AML-193 (cell line): Measurements from ENCODE around the gene CACNB4.
A peak's percentile ranks its signal among the peaks of the same experiment; 100 is the strongest.
"Not testable (repeated sequence)": the region's sequence is repeated elsewhere in the genome, so short reads cannot be mapped to it uniquely, and the experiment has no call there.

Source experiments
- DNase-seq, 2 experiments: peaks; one replicate each; lab custom pipeline; 2025; lab: John Stamatoyannopoulos, UW

The CACNB4 gene

DNA sequence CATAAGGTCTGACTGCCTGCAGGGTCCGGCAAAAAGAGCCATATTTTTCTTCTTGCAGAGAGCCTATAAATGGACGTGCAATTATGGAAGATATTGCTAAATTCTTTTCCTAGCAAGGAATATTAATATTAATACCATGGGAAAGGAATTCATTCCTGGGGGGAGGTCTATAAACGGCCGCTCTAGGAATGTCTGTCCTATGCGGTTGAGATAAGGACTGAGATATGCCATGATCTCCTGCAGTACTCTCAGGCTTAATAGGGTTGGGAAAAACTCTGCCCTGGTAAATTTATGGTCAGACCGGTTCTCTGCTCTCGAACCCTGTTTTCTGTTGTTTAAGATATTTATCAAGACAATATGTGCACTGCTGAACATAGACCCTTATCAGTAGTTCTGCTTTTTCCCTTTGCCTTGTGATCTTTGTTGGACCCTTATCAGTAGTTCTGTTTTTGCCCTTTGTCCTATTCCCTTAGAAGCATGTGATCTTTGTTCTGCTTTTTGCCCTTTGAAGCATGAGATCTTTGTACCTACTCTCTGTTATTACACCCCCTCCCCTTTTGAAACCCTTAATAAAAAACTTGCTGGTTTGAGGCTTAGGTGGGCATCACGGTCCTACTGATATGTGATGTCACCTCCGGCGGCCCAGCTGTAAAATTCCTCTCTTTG lies 156.2 kb downstream of the CACNB4 start:
- DNase-seq = not testable (repeated sequence)

DNA sequence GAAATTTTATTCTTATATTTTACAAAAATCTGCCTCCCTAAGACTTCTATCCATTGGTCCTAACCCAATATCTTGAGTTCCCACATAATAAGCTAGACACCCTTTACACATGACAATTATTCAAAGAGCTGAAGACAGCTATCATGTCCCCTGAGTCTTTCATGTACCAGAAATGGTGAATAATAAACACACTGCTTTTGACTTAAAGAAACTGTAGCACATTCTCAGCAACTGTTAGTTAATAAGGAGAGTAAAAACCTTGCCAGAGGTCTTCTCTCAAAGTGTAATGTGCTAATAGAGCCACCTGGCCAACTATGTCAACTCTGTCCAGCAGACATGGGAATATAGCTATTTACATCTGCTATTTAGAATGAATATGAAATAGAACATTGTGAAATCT lies 160.9 kb downstream of the CACNB4 start:
- no peak for DNase-seq

DNA sequence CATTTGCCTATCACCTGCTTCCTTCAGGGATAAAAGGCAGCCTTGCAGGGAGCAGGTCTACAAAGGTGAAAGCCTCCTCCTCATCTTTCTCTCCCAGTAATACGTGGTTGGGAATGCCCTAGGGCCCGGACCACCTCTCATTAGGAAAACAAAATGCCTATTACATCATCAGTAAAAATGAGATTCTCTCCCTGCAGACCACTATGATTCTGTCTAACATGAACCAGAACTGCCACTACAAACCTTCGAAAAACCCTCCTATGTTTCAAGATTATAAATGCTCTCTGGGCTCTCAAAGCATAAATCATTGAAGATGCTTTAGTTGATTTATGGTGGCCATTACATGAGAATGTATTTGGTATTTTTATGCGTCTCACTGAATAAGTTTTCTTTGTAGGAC lies 162.2 kb downstream of the CACNB4 start:
- no peak for DNase-seq

DNA sequence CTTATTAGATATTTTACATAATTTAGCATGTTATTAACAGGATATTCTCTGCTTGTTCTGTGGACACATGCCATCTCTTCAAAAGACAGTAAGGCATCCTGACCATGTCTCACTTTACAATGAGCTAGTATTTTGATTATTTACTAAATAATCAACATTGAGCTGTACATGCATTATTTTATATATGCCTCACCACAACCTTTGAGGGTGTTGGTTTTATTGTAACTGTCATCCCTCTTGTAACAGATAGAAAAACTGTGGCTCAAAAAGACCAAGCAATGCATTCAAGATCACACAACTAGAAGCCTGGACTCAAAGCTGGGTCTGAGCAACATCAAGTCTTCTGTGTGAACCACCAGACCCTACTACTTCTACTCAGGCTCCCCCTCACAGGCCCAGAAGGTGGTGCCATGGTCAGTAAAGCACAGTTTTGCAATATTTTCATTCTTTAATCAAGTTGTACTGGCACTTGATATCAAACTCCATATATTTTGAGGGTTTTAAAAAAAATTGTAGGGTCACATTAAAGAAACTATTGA lies 165.5 kb downstream of the CACNB4 start:
- DNase-seq = no peak

DNA sequence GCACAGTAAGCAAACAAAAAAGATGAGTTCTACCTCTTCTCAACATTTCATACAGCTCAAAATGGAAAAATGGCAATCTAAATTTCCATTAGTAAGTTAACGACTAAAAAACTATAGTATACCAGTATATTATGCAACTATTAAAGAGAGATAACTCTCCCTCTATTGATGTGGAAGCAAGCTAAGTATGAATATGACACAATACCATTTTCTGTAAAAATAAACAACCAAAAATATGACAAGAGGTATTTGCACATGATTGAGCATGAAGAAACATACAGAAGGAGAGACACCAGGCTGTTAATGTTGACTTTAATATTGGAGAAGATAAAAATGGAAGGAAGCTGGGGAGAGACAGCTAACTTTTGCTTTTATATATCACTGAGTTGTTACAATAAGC lies 167.1 kb downstream of the CACNB4 start:
- no peak for DNase-seq

DNA sequence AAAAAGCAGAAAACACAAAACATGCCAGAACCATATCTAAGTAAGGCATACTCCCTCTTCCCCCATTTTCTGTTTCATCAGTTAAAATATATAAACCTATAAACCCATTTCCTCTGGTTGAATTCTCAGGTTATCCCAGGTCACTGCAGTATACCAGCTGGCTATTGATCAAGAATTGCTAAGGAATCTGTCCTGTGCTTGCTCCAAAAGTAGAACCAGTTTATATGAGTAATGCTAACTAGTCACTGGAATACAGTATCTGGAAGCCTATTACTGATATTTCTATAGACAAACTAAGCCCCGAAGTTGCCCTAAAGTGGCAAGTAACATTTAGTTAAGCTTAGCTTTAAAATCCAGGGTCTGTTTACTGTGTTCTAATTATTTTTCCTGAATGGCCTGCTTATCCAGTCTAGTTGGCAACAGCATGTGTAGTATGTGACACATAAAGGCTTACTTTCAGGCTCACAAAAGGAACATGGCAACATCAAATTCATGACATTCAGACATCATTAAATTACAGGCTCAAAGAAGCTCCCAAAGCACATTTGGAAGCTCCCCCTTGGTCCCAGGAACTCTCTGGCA lies 167.7 kb downstream of the CACNB4 start:
- no peak for DNase-seq

DNA sequence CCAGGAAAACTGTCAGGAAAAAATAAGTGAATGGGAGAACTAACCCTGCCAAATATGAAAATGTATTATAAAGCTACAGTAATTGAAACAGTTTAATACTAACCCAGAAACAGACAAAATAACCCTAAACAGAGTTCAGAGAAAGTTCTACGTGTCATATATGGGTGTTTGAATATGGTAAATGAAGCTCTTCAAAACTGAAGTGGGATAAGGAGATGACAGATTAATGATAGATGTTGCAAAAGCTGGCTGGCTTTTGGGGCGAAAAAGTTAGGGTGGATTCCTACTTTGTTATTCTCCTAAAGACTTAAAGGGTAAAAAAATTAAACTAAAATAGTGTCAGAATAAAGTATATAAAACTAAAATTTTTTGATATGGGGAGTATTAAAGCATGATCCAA lies 168.8 kb downstream of the CACNB4 start:
- DNase-seq = no peak

DNA sequence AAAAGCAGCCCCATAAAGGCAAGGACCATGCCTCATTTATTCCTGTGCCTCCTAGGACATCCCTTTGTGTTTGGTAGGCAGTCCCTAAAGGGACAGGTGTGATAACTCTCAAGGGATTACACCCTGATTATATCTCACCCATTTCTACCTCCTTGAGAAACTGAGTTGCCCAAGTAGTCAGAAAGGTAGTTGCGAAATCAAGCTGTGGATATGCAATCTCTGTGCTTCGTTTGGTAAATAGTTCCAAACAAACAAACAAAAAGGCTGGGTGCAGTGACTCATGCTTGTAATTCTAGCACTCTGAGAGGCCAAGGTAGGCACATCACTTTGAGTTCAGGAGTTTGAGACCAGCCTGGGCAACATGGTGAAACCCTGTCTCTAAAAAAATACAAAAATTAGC lies 170.5 kb downstream of the CACNB4 start:
- no peak for DNase-seq

DNA sequence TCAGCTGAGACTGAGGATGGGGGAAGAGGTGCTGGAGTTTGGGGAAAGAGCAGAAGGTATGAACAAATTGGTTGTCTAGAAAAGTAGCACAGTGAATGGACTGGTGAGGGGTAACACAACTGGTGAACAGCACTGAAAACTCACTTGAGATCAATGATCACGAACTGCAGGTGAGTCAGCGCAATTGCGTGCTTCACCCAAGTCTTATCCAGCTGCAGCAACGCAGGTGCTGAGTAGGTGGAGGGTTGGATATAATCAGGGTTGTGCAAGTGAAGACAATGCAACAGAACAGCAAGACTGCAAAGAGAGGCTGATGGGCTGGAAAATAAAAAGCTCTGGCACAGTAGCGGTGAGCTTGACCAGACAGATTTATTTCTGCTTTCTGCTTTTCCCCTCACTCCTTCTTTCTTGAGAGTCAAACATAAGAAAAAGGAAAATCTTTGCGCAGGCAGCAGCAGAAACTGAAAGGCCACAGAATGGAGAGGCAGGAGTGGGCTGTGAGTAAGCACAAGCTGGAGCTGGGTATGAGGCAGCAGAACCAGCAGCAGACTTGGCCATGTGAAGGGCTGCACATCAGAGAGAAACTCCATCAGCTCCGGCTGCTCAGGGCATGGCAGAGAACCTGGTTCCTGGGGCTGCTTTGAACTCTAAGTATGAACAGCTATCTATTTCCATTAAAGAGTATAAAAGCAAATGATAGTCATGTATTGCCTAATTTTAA lies 171.2 kb downstream of the CACNB4 start:
- DNase-seq = no peak

DNA sequence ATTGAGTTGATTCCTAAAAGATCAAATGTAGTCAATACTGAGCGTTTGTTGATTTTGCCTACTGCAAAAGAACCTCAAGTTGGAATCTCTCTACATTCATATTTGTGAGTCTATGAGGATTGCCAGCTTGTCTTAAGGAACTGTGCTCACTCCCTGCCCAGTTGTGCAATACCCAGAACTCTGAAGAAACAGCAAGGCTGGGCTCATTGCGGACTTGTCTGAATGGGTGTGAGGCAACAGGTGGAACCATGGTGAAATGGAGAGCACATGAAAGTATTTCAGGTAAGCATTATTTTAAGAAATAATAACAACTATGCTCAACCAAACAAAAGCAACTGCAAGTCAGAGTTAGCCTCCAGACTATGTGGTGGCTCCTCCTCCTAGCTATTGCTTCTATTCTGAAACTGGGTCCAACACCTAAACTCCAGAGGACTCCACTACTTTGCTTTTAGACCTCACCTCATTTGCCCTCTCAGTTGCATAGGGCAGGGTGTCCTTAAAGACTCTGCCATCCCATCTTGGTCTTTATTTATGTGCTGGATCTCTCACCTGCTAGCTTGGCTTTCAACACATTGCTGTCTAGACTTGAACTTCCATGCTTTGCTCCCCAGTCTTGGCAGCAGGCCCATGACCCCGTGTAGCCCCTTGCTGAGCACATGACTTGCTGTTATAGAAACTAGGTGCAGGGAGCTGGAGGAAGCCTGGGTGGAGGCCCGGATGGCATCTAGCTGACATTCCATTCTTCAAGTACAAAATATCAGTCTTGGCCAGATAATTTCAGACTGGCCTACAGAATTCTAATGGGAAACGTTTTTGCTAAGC lies 175.8 kb downstream of the CACNB4 start:
- peak; percentile 82 to 84 for DNase-seq

DNA sequence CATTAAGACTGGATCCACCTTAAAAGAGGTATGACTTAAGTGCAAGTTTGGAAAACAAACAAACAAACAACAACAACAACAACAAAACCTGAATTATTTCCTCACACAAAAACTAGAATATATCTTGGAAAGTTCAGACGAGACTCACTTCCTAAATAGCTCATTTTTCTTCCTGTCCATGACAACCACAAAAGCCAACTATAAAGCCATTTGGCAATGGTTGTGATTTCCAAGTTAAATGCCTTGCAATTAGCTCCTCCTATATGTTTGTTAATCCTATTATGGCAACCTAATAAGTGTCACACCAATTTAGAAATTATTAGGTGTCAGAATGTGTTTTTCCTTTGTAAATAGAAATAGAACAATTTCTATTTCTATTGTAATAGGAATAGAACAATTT lies 179.1 kb downstream of the CACNB4 start:
- no peak for DNase-seq

DNA sequence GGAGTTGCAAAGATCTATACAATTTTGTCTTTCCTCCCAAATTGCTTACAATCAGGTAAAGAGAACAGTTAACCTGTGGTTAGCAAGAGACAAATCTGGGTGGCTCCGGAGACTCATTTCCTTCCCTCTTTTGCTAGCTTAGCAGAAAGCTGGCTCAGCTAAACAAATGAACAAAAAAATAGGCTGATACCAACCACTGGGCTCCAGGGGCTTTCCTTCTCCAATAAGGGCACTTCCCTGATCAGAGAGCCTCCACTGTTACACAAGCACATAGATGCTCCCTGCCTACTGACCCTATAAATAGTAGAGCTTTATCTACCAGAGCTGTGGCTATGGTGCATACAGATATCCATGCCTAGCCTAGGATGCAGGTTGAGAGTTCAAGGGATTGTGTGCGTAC lies 180.5 kb downstream of the CACNB4 start:
- peak; percentile 72 to 76 for DNase-seq

DNA sequence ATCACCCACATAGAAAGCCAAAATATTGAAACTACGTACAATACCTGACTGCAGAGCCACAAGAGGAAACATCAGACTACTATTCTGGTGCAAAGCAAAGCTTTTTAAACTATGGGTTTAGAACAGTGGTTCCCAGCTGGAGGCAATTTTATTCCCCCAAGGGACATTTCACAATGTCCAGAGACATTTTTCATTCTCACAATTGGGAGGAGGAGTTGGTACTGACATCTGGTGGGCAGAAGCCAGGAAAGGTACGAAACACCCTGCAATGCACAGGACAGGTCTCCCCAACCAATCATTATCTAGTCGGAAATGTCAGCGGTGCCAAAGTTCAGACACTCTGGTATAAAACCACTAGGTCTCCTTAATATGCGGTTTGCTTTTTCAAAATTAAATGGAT lies 182.2 kb downstream of the CACNB4 start:
- DNase-seq = no peak

DNA sequence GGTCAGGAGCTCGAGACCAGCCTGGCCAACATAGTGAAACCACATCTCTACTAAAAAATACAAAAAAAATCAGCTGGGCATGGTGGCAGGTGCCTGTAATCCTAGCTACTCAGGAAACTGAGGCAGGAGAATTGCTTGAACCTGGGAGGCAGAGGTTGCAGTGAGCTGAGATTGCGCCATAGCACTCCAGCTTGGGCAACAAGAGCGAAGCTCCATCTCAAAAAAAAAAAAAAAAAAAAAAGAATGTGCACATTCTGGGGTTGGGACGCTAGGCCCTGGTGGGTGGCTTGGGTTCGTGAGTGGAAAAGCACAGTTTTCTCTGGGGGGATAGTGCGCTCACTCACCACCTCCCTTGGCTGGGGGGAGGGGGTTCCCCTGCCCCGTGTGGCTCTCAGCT lies 183.2 kb downstream of the CACNB4 start:
- DNase-seq = not testable (repeated sequence)

DNA sequence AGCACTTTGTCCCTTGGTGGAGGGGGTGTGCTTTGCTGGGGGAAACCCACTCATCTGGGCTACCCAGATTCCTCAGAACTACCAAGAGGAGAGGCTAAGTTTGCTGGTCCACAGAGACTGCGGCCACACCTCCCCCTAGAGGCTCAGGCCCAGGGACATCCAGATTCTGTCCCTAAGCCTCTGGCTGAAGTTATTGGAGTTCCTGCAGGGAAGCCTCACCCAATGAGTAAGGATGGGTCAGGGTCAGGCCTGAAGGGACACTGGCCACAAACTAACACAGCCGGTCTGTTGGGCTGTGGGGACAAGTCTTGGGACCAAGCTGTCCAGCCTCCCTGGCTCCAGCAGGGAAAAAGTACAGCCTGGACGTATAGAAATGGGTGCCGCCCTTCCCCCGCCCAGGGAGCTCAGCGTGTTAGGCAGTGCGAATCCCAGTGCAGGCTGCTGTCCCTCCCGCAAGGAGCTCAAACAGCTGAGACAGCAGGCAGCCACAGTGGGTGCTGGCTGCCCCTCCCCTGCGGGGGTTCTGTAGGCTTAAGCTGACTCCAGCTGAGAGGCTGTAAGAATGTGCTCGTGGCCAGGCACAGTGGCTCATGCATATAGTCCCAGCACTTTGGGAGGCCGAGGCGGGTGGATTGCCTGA lies 183.7 kb downstream of the CACNB4 start:
- no peak for DNase-seq

DNA sequence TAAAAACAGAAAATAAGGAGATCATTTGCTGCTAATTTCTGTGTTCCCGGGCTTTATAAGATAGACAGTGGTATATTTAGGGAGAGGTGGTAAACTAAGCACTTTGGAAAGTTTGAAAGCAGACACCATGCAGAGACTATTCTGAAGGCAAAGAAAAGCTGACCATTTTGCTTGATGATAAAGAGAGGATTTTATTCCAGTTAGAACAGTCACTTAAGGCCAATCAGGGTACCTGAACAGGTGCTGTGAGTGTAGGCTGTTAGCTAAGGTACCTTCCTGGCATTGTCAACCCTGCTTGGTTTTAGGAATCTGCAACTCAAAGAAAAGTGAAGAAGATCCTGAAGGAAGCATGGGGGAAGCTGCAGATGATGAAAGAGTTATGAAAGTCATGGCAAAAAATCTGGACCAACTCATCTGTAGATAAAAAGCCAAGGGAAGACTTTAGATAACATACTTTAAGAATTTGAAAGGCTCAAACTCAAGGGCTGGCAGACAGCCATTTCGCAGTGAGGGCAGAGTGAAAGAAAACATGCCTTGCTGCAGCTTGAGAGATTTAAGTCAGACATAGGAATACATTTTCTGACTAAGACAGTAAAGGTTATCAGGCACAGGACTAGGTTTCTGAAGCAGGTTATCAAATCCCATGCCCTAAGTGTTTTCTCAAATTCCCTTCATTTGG lies 190.5 kb downstream of the CACNB4 start:
- DNase-seq = no peak

DNA sequence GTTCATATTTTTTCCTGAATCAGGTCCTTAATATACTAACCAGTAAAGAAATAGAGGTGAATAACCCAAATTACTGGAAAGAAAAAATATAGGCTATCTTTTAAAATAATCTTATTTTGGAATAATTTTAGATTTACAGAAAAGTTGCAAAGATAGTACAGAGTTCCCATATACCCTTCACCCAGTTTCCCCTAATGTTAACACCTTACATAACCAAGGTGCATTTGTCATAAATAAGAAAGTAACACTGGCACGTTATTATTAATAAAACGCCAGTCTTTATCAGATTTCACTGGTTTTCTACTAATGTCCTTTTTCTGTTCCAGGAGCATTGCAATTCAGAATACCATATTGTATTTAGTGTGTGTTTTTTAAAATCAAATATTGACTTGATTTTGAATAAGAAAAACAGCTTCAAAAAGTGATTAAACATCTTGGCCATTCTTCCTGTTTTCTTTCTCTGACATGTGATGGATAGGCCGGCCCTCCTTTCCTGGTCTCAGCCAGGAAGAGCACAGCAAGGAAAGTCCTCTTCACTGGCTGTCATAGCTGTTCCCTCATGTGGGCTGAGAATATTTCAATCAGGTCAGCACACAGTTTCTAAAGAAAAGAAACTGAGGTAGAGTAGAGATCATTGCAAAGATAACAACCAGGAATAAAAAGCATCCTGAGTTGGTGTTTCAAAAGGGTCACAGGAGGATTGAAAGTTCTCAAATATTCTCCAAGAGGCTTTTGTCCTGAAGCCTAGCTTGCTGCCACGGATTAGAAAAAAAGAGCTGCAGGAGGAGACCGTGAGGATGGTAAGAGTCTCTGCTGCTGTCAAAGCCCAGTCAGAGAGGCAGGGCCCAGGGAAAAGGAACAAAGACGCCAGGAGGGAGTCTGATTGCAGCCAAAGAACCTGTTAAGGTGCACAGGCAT lies 191.3 kb downstream of the CACNB4 start:
- no peak for DNase-seq

DNA sequence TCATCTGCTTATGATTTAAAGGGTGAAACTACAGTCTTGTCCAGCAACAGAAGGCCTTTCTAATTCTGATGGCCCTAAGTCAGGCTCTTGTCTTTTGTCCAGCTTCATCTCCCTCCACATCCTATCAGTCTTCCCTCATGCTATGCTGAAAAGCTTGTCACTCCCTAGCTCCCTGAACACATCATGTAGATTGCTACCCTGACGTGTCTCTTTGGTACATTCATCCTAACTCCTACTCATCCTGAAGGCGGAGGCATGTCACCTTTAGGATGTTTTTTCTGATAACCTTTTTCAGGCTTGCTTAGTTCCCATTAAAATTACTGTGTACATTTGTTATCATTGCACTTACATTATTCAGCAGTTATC lies 192.2 kb downstream of the CACNB4 start:
- no peak for DNase-seq

DNA sequence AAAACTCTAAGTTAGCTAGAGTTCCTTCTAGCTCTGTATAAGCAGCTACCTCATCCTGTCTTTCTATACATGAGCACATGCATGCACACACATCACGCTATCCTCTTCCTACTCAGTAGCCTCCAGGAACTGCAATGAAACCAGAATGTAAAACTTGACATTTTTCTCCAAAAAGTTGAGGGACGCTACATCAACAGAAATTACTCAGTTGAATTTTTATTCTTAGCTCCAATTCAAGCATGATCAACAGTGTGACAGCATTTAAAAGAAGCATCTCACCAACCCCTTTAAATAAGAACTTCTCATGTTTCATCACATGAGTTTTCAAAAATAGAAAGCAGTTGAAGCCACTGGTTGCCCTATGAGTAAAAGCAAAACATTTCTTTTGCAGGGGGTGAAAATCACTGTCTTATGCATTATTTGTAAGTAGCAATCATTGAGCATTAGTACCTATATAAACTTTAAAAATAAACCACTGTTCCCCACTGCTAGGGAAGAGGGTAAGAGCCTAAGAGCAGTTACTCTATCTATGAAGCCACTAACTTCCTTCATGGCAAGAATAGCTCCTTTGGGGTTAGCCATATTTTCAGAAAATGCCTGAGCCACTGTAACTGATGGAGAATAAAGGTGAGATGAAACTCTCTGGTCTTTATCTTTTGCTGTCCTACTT lies 192.7 kb downstream of the CACNB4 start:
- DNase-seq = no peak

DNA sequence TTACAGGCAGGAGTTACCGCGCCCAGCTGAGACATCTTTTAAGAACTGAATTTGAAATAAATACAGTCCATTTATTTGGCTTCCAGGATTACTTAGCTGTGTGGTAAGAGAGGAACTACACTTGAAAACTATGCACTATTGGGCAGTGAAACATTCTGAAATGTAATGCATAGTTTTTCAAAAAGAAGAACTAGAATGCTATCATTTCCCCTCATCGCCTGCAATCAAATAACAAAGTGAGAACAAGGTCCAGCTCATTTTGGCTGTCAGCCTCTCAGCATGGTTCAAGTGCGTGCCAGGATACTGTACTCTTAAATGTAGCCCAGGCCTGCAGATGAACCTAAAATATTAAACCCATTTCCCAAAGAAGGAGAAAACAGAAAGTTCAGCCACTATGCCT lies 194.0 kb downstream of the CACNB4 start:
- DNase-seq = peak; percentile 55 to 72
